HCT116 (cell line): ENCODE measurements around the gene ZNF804B. TPM values are rescaled to one million over a fixed set of nuclear protein-coding genes. Genes with fewer than 3 reads are reported as not detected.

Experiments used
- ATAC-seq: fragments of 200-7000 bp; cut with Tn5 transposase; 2 replicates; pipeline ENCODE4 v1.9.1; 2020; ENCODE audit warnings: mild to moderate bottlenecking, moderate library complexity
- BruUV-seq: library from RNA; stranded (reverse); fragments of 400-500 nt; replicated peaks from 2 replicates; lab custom pipeline; 2021; lab: Mats Ljungman, UMichigan
- CTCF ChIA-PET: fragments of 300-600 bp; sonication (Branson Sonifier 250); formaldehyde crosslinking; loops from one replicate; lab custom pipeline; 2021; ENCODE audit warnings: antibody characterized with exemption; lab: Charles Lee
- POLR2A ChIA-PET: fragments of 300-600, 350-600 bp; sonication (Branson Sonifier 250); formaldehyde crosslinking; loops from one replicate; lab custom pipeline; 2021; ENCODE audit warnings: antibody characterized with exemption; lab: Charles Lee
- RAD21 ChIA-PET, 2 experiments: fragments of 300-600 bp; sonication (Branson Sonifier 250); formaldehyde crosslinking; loops; one replicate each; lab custom pipeline; 2023; ENCODE audit warnings: low total read pairs in 2 of 2; ENCODE audit not compliant: uncharacterized antibody in 2 of 2, unreplicated experiment in 2 of 2, low non-redundant PET in 1 of 2; lab: Charles Lee
- DNase-seq: peaks from one replicate; pipeline ENCODE4 v3.0.0-alpha.2; 2010; ENCODE audit warnings: low read depth, low spot score
- H2AFZ ChIP-seq: fragments of 200-600 bp; shearing (Covaris generic), sonication (generic); 2 replicates; pipeline ENCODE4 v1.6.1; 2017; ENCODE audit warnings: low read depth, mixed run types, mixed read lengths, antibody characterized with exemption, low read length; ENCODE audit not compliant: poor library complexity, severe bottlenecking
- H3K27ac ChIP-seq: 2 replicates; pipeline ENCODE4 v1.5.1; 2012; ENCODE audit warnings: low read depth, low read length
- H3K27me3 ChIP-seq: fragments of 200-600 bp; sonication (generic); 2 replicates; pipeline ENCODE4 v1.6.1; 2016; ENCODE audit warnings: mixed run types, low read length, mixed read lengths; ENCODE audit not compliant: insufficient read depth
- H3K36me3 ChIP-seq, 2 experiments: fragments of 200-500 bp in 1 of 2; fragments of 200-600 bp in 1 of 2; sonication (Bioruptor generic) in 1 of 2; sonication (generic) in 1 of 2; 2 replicates each; pipeline versions ENCODE4 v1.5.1 to v1.6.1; 2014 to 2016; ENCODE audit warnings: low read length in 2 of 2, inconsistent platforms in 1 of 2, mixed read lengths in 1 of 2, mixed run types in 1 of 2; ENCODE audit not compliant: insufficient read depth in 2 of 2, control insufficient read depth in 1 of 2
- H3K4me1 ChIP-seq, 2 experiments: fragments of 200-600 bp in 1 of 2; sonication (generic) in 1 of 2; 2 replicates each; pipeline versions ENCODE4 v1.5.1 to v1.6.1; 2012 to 2017; ENCODE audit warnings: low read length in 2 of 2, inconsistent platforms in 1 of 2, mild to moderate bottlenecking in 1 of 2, mixed read lengths in 1 of 2, mixed run types in 1 of 2, moderate library complexity in 1 of 2; ENCODE audit not compliant: insufficient read depth in 2 of 2, control insufficient read depth in 1 of 2
- H3K4me2 ChIP-seq: fragments of 200-600 bp; sonication (generic); 2 replicates; pipeline ENCODE4 v1.6.1; 2017; ENCODE audit warnings: mixed run types, low read length, mixed read lengths
- H3K4me3 ChIP-seq, 2 experiments: fragments of 200-600 bp in 1 of 2; sonication (generic) in 1 of 2; replicated peaks in 1 of 2; 2 replicates each; pipeline ENCODE4 v1.5.1; 2011 to 2016; ENCODE audit warnings: low read length in 2 of 2, control low read depth in 1 of 2, low read depth in 1 of 2, mild to moderate bottlenecking in 1 of 2, mixed read lengths in 1 of 2, mixed run types in 1 of 2
- H3K79me2 ChIP-seq: fragments of 200-600 bp; sonication (generic); 2 replicates; pipeline ENCODE4 v1.6.1; 2017; ENCODE audit warnings: mild to moderate bottlenecking, mixed run types, low read length, moderate library complexity, mixed read lengths; ENCODE audit not compliant: insufficient read depth
- H3K9ac ChIP-seq: fragments of 200-600 bp; sonication (generic); 2 replicates; pipeline ENCODE4 v1.6.1; 2016; ENCODE audit warnings: low read length, mixed read lengths
- H3K9me2 ChIP-seq: fragments of 200-600 bp; sonication (generic), shearing (Covaris generic); 2 replicates; pipeline ENCODE4 v1.6.1; 2017; ENCODE audit warnings: mixed run types, mild to moderate bottlenecking, moderate library complexity; ENCODE audit not compliant: insufficient read depth
- H3K9me3 ChIP-seq, 2 experiments: fragments of 200-500 bp in 1 of 2; fragments of 200-600 bp in 1 of 2; sonication (Bioruptor generic) in 1 of 2; sonication (generic) in 1 of 2; 2 replicates each; pipeline ENCODE4 v1.6.1; 2014 to 2017; ENCODE audit warnings: low read length in 2 of 2, mixed read lengths in 2 of 2, inconsistent platforms in 1 of 2, low read depth in 1 of 2, mild to moderate bottlenecking in 1 of 2, mixed run types in 1 of 2, moderate library complexity in 1 of 2; ENCODE audit not compliant: control insufficient read depth in 1 of 2, insufficient read depth in 1 of 2
- H4K20me1 ChIP-seq: fragments of 200-600 bp; sonication (generic), shearing (Covaris generic); 2 replicates; pipeline ENCODE4 v1.6.1; 2017; ENCODE audit warnings: mixed run types, mild to moderate bottlenecking, moderate library complexity; ENCODE audit not compliant: insufficient read depth
- ATF3 ChIP-seq: IDR thresholded peaks from 2 replicates; pipeline ENCODE4 v1.6.1; 2012
- CTCF ChIP-seq, 3 experiments: fragments of 200-600 bp in 1 of 3; sonication (generic) in 1 of 3; IDR thresholded peaks in 2 of 3; conservative IDR thresholded peaks in 1 of 3; 2 replicates each; pipeline ENCODE4 v1.5.1; 2012 to 2017; ENCODE audit warnings: low read depth in 2 of 3, low read length in 2 of 3, antibody characterized with exemption in 1 of 3, borderline replicate concordance in 1 of 3, control low read depth in 1 of 3, mild to moderate bottlenecking in 1 of 3, mixed read lengths in 1 of 3, mixed run types in 1 of 3, moderate library complexity in 1 of 3; ENCODE audit not compliant: insufficient read depth in 1 of 3
- ELF1 ChIP-seq: IDR thresholded peaks from 2 replicates; pipeline ENCODE4 v1.6.1; 2012; ENCODE audit warnings: low read depth, borderline replicate concordance
- FOSL1 ChIP-seq: IDR thresholded peaks from 2 replicates; pipeline ENCODE4 v1.6.1; 2012; ENCODE audit warnings: low read depth
- JUND ChIP-seq: IDR thresholded peaks from 2 replicates; pipeline ENCODE4 v1.6.1; 2012
- MAX ChIP-seq: IDR thresholded peaks from 2 replicates; pipeline ENCODE4 v1.6.1; 2012
- POLR2AphosphoS5 ChIP-seq: IDR thresholded peaks from 2 replicates; pipeline ENCODE4 v1.6.1; 2011; ENCODE audit warnings: mild to moderate bottlenecking, low read depth, low read length, moderate library complexity
- REST ChIP-seq: IDR thresholded peaks from 2 replicates; pipeline ENCODE4 v1.6.1; 2012; ENCODE audit warnings: low read depth
- SP1 ChIP-seq: IDR thresholded peaks from 2 replicates; pipeline ENCODE4 v1.6.1; 2012; ENCODE audit warnings: low read depth
- SRF ChIP-seq: IDR thresholded peaks from 2 replicates; pipeline ENCODE4 v1.6.1; 2012; ENCODE audit warnings: low read depth
- YY1 ChIP-seq: IDR thresholded peaks from 2 replicates; pipeline ENCODE4 v1.6.1; 2011; ENCODE audit warnings: low read length, low read depth, moderate library complexity, mild to moderate bottlenecking; ENCODE audit not compliant: insufficient replicate concordance; ENCODE audit errors: extremely low read depth
- ZBTB33 ChIP-seq: IDR thresholded peaks from 2 replicates; pipeline ENCODE4 v1.6.1; 2011; ENCODE audit warnings: mild to moderate bottlenecking, low read length, moderate library complexity; ENCODE audit not compliant: insufficient replicate concordance; ENCODE audit errors: extremely low read depth
- intact Hi-C: fragments of 100-400 bp; cut with micrococcal nuclease; formaldehyde crosslinking; loops from 2 replicates; pipeline ENCODE4 v1.10.0; 2022
- total RNA-seq: library from RNA; stranded (reverse); gene quantifications from one replicate; pipeline ENCODE4 v1.2.1, GENCODE V29; 2021; ENCODE audit not compliant: unreplicated experiment

The ZNF804B gene
- total RNA-seq, 1 experiment from 2014 or later: not detected

GRCh38 chr7:88922944-88923343 is 163.4 kb downstream of the ZNF804B start:
- no peaks in the 10 kb centered on the region for H3K27me3 ChIP-seq
- no peaks in the 10 kb centered on the region for H4K20me1 ChIP-seq
- ATAC-seq: no peak
- no peaks in the 10 kb centered on the region for H3K36me3 ChIP-seq
- H3K4me3 ChIP-seq: no peak overlapping the region
- TF ChIP-seq SRF: no peak
- TF ChIP-seq ELF1: no peak
- TF ChIP-seq CTCF (IDR thresholded peaks at IDR 0.05 in 2 of 3, conservative IDR thresholded peaks at IDR 0.05 in 1 of 3; ENCODE audit: borderline replicate concordance in 1 of 3, insufficient read depth in 1 of 3, low read depth in 2 of 3, low read length in 2 of 3): no peak
- TF ChIP-seq JUND: no peak
- no peak for TF ChIP-seq MAX
- TF ChIP-seq, all 23 proteins: peak for 0
- Histone ChIP-seq H3K4me1 (no peaks in the 10 kb centered on the region), H3K9me3 (no peaks in the 10 kb centered on the region), H3K9ac (no peak overlapping the region), H2AFZ (no peak overlapping the region), H3K9me2 (no peaks in the 10 kb centered on the region), H3K27ac (no peak overlapping the region), H3K4me2 (no peak overlapping the region), H3K79me2 (no peaks in the 10 kb centered on the region)
- intact Hi-C loops: no loop called here
- no peak for DNase-seq
- POLR2A ChIA-PET: no interaction called here
- RAD21 ChIA-PET: no interaction called here
- CTCF ChIA-PET: no interaction called here
- BruUV-seq: no TSS peak

- CTCF ChIA-PET: no interaction called here
- TF ChIP-seq ATF3: no peak
- no peak for TF ChIP-seq FOSL1
- TF ChIP-seq REST: no peak
- TF ChIP-seq YY1: no peak
- no peak for TF ChIP-seq SP1
- no peak for TF ChIP-seq POLR2AphosphoS5
- no peak for TF ChIP-seq ZBTB33
Measured at GRCh38 chr7:88928276-88928675, 168.8 kb downstream of the ZNF804B start.

More at GRCh38 chr7:88928276-88928675, 168.8 kb downstream of the ZNF804B start:
- no peaks in the 10 kb centered on the region for H3K79me2 ChIP-seq
- H3K4me1 ChIP-seq: no peaks in the 10 kb centered on the region
- ChIA-PET POLR2A (no interaction called here), RAD21 (no interaction called here)
- no peaks in the 10 kb centered on the region for H3K27me3 ChIP-seq
- H2AFZ ChIP-seq: no peak overlapping the region
- BruUV-seq: no TSS peak
- H3K9me2 ChIP-seq: no peaks in the 10 kb centered on the region
- H3K4me2 ChIP-seq: no peak overlapping the region
- H4K20me1 ChIP-seq: no peaks in the 10 kb centered on the region; the same call in 1 of the 2 replicates
- no peak for DNase-seq
- no peak overlapping the region for H3K9ac ChIP-seq
- intact Hi-C loops: no loop called here
- no peak for ATAC-seq
- no peak overlapping the region for H3K4me3 ChIP-seq
- no peak overlapping the region for H3K27ac ChIP-seq
- no peaks in the 10 kb centered on the region for H3K9me3 ChIP-seq
- no peaks in the 10 kb centered on the region for H3K36me3 ChIP-seq
